ENCODE results near the gene MFNG.

The MFNG gene

DNA sequence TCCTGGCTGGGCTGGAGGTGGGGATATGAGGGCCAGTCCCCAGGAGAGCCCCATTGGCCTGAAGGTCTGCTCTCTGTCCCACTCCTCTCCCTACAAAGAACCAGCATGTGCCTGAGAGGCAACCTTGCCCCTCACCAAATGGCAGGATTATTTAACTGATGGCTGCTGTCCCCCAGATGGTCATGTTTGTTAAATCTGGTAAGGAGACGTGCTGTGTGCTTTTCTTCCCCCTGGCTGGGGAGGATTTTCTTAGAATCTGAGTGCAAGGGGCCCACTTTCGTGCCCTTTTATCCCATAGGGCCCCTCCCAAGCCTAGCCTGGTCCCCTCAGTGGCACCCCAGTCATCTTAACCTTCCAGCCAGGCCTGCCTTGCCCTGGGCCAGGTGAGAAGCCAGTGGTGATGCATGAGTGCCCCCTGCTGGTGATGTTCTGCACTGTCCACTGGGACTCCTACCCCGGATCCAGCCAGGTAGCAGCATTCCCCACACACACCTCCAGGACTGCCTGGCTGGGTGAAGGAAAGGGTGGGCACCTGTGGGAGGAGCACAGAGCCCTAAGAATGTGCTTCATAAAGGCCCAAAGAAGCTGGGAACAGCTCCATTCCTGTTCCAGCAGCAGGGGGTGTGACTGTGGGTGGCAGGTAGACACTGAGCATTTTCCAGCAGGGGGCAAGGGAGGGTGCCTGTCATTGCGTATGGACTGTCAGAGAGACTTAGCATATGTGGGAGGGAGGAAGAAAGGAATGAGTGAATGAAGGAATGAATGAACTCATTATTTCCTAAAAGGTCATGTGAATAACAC, 28.9 kb downstream of the MFNG start:
- Histone ChIP-seq H3K27ac (ENCODE audit: low read length) (no peak overlapping the region), H3K9ac (ENCODE audit: low read length in 2 of 2) (no peak overlapping the region), H3K27me3 (ENCODE audit: control insufficient read depth in 1 of 2, insufficient read depth in 2 of 2, low read length in 2 of 2) (peaks cover 24 to 32% of the 10 kb centered on the region in 2 donors), H3K9me3 (ENCODE audit: control insufficient read depth in 2 of 2, low read length in 2 of 2) (no peaks in the 10 kb centered on the region), H3K36me3 (ENCODE audit: control insufficient read depth in 2 of 2, insufficient read depth in 2 of 2, low read length in 2 of 2) (no peaks in the 10 kb centered on the region), H3K4me3 (ENCODE audit: low read length in 2 of 2) (no peak overlapping the region), H3K4me1 (ENCODE audit: control insufficient read depth, insufficient read depth, low read length) (no peaks in the 10 kb centered on the region)

DNA sequence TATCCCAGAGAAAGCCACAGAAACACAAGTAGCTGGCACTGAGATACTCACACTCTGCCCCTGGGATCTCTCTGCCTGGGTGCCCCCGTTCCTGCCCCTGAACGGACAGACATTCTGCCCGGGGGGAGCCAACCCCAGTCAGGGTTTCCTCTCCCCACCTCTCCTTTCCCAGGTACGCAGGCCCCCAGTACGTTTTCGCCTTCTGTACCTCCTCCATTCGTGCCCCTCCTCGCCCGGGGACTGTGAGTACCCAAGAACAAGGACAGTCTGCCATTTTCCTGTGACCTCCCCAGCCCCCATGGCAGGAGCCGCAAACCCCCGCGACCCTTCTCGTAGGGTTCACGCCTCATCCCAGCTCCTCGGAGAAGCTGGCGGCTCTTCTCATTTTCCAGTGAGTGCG, 29.8 kb downstream of the MFNG start:
- peaks cover 24 to 32% of the 10 kb centered on the region in 2 donors for H3K27me3 ChIP-seq (ENCODE audit: control insufficient read depth in 1 of 2, insufficient read depth in 2 of 2, low read length in 2 of 2)

DNA sequence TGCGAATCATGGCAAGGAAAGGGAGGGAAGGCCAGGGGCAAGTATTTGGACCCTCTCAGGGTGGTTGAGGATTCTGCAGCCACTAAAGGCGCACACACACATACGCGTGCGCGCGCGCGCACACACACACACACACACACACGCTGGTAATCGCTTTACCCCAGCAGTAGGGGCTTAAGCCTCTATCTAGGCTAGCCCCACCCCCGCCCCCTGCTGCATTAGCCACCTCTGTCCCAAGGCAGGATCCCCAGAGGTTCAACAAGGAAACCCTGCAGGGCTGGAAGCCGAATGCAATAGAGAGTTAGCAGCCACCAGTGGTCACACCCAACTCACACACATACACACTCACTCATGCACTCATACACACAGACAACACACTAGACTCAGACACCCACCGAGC, 30.3 kb downstream of the MFNG start:
- no peak overlapping the region for H3K4me3 ChIP-seq (ENCODE audit: low read length in 2 of 2)
- H3K4me1 ChIP-seq (ENCODE audit: control insufficient read depth, insufficient read depth, low read length) = no peaks in the 10 kb centered on the region
- peaks cover 24 to 32% of the 10 kb centered on the region in 2 donors for H3K27me3 ChIP-seq (ENCODE audit: control insufficient read depth in 1 of 2, insufficient read depth in 2 of 2, low read length in 2 of 2)
- no peak overlapping the region for H3K9ac ChIP-seq (ENCODE audit: low read length in 2 of 2)
- H3K36me3 ChIP-seq (ENCODE audit: control insufficient read depth in 2 of 2, insufficient read depth in 2 of 2, low read length in 2 of 2) = no peaks in the 10 kb centered on the region
- peaks cover under 1 to 4% of the 10 kb centered on the region in 2 donors for H3K9me3 ChIP-seq (ENCODE audit: control insufficient read depth in 2 of 2, low read length in 2 of 2)
- H3K27ac ChIP-seq (ENCODE audit: low read length) = no peak overlapping the region

More for the DNA sequence above, 29.8 kb downstream of the MFNG start:
- Histone ChIP-seq H3K4me1 (ENCODE audit: control insufficient read depth, insufficient read depth, low read length) (no peaks in the 10 kb centered on the region), H3K9me3 (ENCODE audit: control insufficient read depth in 2 of 2, low read length in 2 of 2) (peaks cover 0 to 2% of the 10 kb centered on the region in 2 donors), H3K27ac (ENCODE audit: low read length) (no peak overlapping the region), H3K36me3 (ENCODE audit: control insufficient read depth in 2 of 2, insufficient read depth in 2 of 2, low read length in 2 of 2) (no peaks in the 10 kb centered on the region), H3K9ac (ENCODE audit: low read length in 2 of 2) (no peak overlapping the region), H3K4me3 (ENCODE audit: low read length in 2 of 2) (no peak overlapping the region)

DNA sequence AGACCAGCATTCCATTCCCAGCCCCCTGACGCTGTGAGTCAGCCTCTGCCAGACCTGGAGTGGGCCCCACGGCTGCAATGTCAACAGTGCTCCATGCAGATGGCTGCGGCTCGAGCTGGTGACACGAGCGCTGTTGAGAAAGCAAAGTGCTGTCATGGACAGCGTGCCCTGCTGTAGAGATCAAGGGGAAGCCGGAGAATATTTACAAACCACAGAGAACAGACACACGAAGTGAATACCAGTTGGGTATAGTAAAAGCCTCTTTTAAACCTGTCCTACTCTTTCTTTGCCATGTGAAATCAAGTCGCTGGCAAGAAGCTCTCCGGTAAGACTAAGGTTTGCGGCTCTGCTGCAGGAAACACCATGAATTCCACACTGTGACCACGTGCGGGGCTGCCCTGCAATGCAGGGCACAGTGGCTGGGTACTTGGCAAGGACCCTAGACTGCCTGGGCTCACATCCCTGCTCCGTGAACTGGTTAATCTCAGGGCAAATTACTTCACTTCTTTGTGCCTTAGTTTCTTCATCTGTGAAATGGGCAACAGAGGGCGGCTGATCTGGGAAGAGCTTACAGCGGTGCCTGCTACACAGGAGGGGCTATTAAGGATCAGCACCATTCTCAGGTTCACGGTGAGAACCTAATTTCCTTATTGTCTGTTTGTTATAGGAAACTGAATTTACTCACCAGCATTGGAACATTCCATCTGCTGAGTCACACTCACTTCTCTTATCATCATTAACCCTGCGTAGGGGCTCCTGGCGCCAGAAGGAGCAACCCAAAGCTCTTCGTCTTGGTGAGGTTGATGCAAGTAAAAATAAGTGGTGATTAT, 31.1 kb downstream of the MFNG start:
- Histone ChIP-seq H3K9ac (ENCODE audit: low read length in 2 of 2) (no peak overlapping the region), H3K4me3 (ENCODE audit: low read length in 2 of 2) (no peak overlapping the region), H3K27me3 (ENCODE audit: control insufficient read depth in 1 of 2, insufficient read depth in 2 of 2, low read length in 2 of 2) (peaks cover 24 to 32% of the 10 kb centered on the region in 2 donors), H3K27ac (ENCODE audit: low read length) (no peak overlapping the region), H3K4me1 (ENCODE audit: control insufficient read depth, insufficient read depth, low read length) (no peaks in the 10 kb centered on the region), H3K9me3 (ENCODE audit: control insufficient read depth in 2 of 2, low read length in 2 of 2) (peaks cover 7% of the 10 kb centered on the region in 2 donors), H3K36me3 (ENCODE audit: control insufficient read depth in 2 of 2, insufficient read depth in 2 of 2, low read length in 2 of 2) (no peaks in the 10 kb centered on the region)

DNA sequence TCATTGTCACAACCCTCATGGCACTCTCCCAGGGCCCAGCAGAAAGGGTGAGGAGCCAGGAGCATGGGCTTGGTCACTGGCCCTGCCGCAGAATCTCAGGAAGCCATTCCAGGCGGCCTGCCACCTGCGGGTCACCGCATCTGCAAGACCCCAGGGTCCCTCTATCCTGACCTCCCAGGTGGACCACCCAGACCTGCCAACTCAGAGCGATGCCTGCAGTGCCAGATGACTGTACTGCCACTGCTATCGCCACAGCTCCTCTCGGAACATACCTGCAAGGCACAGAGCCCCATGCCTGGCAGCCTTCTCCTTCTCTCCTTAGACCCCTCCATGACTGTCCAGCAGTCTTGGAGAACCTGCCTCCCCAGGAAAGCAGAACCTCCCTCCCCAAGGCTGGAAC, 32.5 kb downstream of the MFNG start:
- Histone ChIP-seq H3K27ac (ENCODE audit: low read length) (no peak overlapping the region), H3K36me3 (ENCODE audit: control insufficient read depth in 2 of 2, insufficient read depth in 2 of 2, low read length in 2 of 2) (no peaks in the 10 kb centered on the region), H3K9ac (ENCODE audit: low read length in 2 of 2) (no peak overlapping the region), H3K4me1 (ENCODE audit: control insufficient read depth, insufficient read depth, low read length) (no peaks in the 10 kb centered on the region), H3K27me3 (ENCODE audit: control insufficient read depth in 1 of 2, insufficient read depth in 2 of 2, low read length in 2 of 2) (peaks cover 20 to 37% of the 10 kb centered on the region in 2 donors), H3K9me3 (ENCODE audit: control insufficient read depth in 2 of 2, low read length in 2 of 2) (peaks cover 7% of the 10 kb centered on the region in 2 donors), H3K4me3 (ENCODE audit: low read length in 2 of 2) (no peak overlapping the region)

DNA sequence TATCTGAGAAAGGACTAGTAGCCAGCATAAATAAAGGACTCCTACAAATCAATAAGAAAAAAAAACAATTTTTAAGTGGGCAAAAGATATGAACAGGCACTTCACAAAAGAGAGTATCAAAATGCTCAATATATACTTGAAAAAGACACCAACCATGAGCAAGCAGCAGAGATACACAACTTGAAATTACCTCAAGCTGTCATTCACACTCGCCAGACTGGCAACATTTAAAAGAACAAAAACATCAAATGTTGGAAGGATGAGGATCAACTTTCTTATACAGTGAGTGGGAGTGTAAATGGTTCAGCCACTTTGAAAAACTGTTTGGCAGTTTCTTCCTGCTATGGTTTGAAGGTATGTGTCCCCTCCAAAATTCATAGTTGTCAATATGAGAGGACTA, 35.0 kb downstream of the MFNG start:
- no peak overlapping the region for H3K27ac ChIP-seq (ENCODE audit: low read length)
- no peaks in the 10 kb centered on the region for H3K4me1 ChIP-seq (ENCODE audit: control insufficient read depth, insufficient read depth, low read length)
- H3K4me3 ChIP-seq (ENCODE audit: low read length in 2 of 2) = no peak overlapping the region
- no peaks in the 10 kb centered on the region for H3K36me3 ChIP-seq (ENCODE audit: control insufficient read depth in 2 of 2, insufficient read depth in 2 of 2, low read length in 2 of 2)
- no peak overlapping the region for H3K9ac ChIP-seq (ENCODE audit: low read length in 2 of 2)
- H3K27me3 ChIP-seq (ENCODE audit: control insufficient read depth in 1 of 2, insufficient read depth in 2 of 2, low read length in 2 of 2) = peaks cover 18 to 23% of the 10 kb centered on the region in 2 donors
- peaks cover 7% of the 10 kb centered on the region in 2 donors for H3K9me3 ChIP-seq (ENCODE audit: control insufficient read depth in 2 of 2, low read length in 2 of 2)

DNA sequence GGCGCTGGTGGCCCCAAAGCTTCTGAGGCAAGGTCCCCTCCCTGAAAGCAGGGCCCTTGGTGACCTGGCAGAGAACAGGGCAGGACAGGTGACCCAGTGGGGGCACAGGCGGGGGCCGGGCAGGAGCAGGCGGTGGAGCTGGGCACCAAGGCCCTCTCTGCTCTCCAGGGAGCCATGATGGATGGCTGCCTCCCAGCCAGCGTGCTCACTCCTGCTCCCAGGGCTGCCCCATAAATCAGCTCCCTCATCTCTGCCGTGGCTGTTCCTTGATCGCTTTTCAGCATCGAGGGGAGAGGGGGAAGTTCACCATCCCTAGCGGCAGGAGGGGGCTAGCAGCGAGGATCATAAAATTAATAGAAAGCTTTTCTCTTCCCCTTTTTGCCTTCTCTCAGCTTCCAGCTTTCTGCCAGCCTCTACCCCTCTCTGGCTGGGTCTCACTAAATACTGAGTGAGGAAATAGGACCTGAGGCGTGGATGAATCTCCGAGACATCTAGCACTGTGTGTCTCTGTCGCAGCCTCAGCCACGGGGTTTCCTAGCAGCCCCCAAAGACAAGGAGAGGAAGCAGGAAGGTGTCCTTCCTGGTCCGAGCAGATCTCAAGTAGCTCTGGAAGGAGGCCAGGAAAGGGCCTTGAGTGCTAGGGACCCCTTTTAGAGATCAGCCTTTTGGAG, 36.7 kb downstream of the MFNG start:
- no peaks in the 10 kb centered on the region for H3K4me1 ChIP-seq (ENCODE audit: control insufficient read depth, insufficient read depth, low read length)
- H3K9me3 ChIP-seq (ENCODE audit: control insufficient read depth in 2 of 2, low read length in 2 of 2) = peaks cover 7% of the 10 kb centered on the region in 2 donors
- no peak overlapping the region for H3K27ac ChIP-seq (ENCODE audit: low read length)
- H3K9ac ChIP-seq (ENCODE audit: low read length in 2 of 2) = no peak overlapping the region
- H3K27me3 ChIP-seq (ENCODE audit: control insufficient read depth in 1 of 2, insufficient read depth in 2 of 2, low read length in 2 of 2) = peaks cover 14 to 16% of the 10 kb centered on the region in 2 donors
- no peak overlapping the region for H3K4me3 ChIP-seq (ENCODE audit: low read length in 2 of 2)
- H3K36me3 ChIP-seq (ENCODE audit: control insufficient read depth in 2 of 2, insufficient read depth in 2 of 2, low read length in 2 of 2) = no peaks in the 10 kb centered on the region

DNA sequence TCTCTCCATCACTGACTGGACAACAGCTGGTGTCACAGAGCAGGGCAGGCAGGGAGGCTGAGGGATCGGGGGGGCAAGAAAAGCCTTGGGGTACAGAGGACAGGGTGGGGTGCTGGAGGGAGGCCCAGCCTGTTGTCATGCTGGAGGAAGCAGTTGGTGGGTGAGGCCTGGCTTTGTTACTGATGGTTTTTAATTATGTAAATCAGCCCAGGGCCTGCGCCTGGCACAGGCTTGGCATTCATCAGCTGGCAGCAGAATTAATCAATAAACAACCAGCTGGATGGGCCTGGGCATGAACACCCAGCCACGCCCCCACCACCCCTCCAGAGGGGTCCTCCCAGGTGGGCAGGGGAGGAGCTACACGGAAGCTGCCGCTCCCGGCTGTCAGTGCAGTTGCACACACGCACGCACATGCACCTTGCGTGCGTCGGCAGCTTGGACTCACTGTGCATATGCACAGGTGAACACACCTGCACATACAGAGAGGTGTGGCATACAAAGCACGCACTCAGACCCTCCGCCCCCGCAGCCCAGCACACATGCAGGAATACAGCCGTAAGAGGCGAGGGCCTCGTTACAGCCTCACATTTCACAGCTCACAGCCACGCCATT, 37.6 kb downstream of the MFNG start:
- Histone ChIP-seq H3K4me1 (ENCODE audit: control insufficient read depth, insufficient read depth, low read length) (no peaks in the 10 kb centered on the region), H3K9me3 (ENCODE audit: control insufficient read depth in 2 of 2, low read length in 2 of 2) (peaks cover 7% of the 10 kb centered on the region in 2 donors), H3K36me3 (ENCODE audit: control insufficient read depth in 2 of 2, insufficient read depth in 2 of 2, low read length in 2 of 2) (no peaks in the 10 kb centered on the region), H3K27ac (ENCODE audit: low read length) (no peak overlapping the region), H3K27me3 (ENCODE audit: control insufficient read depth in 1 of 2, insufficient read depth in 2 of 2, low read length in 2 of 2) (peaks cover 11 to 17% of the 10 kb centered on the region in 2 donors), H3K9ac (ENCODE audit: low read length in 2 of 2) (no peak overlapping the region), H3K4me3 (ENCODE audit: low read length in 2 of 2) (no peak overlapping the region)

DNA sequence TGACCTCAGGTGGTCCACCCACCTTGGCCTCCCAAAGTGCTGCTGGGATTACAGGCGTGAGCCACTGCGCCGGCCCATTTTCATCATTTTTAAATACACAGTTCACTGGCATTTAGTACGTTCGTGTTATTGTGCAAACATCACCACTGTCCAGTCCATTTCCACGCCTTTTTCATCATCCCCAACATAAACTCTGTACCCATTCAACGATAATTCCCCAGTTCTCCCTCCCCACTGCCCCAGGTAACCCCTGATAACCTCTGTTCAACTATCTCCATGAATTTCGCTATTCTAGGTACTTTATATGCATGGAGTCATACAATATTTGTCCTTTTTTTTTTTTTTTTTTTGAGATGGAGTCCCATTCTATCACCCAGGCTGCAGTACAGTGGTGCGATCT, 40.7 kb downstream of the MFNG start:
- H3K4me1 ChIP-seq (ENCODE audit: control insufficient read depth, insufficient read depth, low read length) = no peaks in the 10 kb centered on the region
- no peak overlapping the region for H3K4me3 ChIP-seq (ENCODE audit: low read length in 2 of 2)
- peaks cover 9% of the 10 kb centered on the region in 2 donors for H3K9me3 ChIP-seq (ENCODE audit: control insufficient read depth in 2 of 2, low read length in 2 of 2)
- H3K36me3 ChIP-seq (ENCODE audit: control insufficient read depth in 2 of 2, insufficient read depth in 2 of 2, low read length in 2 of 2) = no peaks in the 10 kb centered on the region
- H3K27me3 ChIP-seq (ENCODE audit: control insufficient read depth in 1 of 2, insufficient read depth in 2 of 2, low read length in 2 of 2) = peaks cover 16 to 20% of the 10 kb centered on the region in 2 donors
- no peak overlapping the region for H3K9ac ChIP-seq (ENCODE audit: low read length in 2 of 2)
- no peak overlapping the region for H3K27ac ChIP-seq (ENCODE audit: low read length)

DNA sequence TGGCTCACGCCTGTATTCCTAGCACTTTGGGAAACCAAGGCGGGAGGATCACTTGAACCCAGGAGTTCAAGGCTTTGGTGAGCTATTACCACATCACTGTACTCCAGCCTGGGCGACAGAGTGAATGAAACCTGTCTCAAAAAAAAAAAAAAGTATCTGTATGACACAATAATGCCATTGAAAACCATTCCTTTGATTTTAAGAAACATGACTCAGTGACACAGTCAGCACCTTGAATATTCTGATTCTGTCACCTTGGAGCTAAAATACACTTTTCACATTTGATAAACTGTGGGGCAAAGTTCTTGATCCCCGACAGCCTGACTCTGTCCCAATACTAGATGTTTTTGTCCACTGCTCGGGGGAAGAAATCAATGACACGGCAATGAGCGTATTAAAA, 42.2 kb downstream of the MFNG start:
- Histone ChIP-seq H3K27me3 (ENCODE audit: control insufficient read depth in 1 of 2, insufficient read depth in 2 of 2, low read length in 2 of 2) (peaks cover 16 to 17% of the 10 kb centered on the region in 2 donors), H3K4me1 (ENCODE audit: control insufficient read depth, insufficient read depth, low read length) (no peaks in the 10 kb centered on the region), H3K9ac (ENCODE audit: low read length in 2 of 2) (no peak overlapping the region), H3K36me3 (ENCODE audit: control insufficient read depth in 2 of 2, insufficient read depth in 2 of 2, low read length in 2 of 2) (no peaks in the 10 kb centered on the region), H3K9me3 (ENCODE audit: control insufficient read depth in 2 of 2, low read length in 2 of 2) (peaks cover 9% of the 10 kb centered on the region in 2 donors), H3K4me3 (ENCODE audit: low read length in 2 of 2) (no peak overlapping the region), H3K27ac (ENCODE audit: low read length) (no peak overlapping the region)
